GM12891 (cell line): Measurements from ENCODE around the gene TRANK1.

ENCODE experiments used
- POLR2A ChIP-seq: IDR thresholded peaks from 2 replicates; pipeline ENCODE4 v1.6.1; 2011; ENCODE audit warnings: low read depth, low read length, control low read depth
- POLR2AphosphoS5 ChIP-seq: IDR thresholded peaks from 2 replicates; pipeline ENCODE4 v1.6.1; 2011; ENCODE audit warnings: low read depth, low read length, control low read depth
- TAF1 ChIP-seq: IDR thresholded peaks from 2 replicates; pipeline ENCODE4 v1.6.1; 2011; ENCODE audit warnings: low read depth, low read length, control low read depth

- TF ChIP-seq POLR2A (no peak), POLR2AphosphoS5 (no peak), TAF1 (no peak)
Observed at GRCh38 chr3:36792342-36792741, 152.5 kb downstream of the TRANK1 start.
